Measurements from ENCODE around the gene GPR157.

The GPR157 gene

DNA sequence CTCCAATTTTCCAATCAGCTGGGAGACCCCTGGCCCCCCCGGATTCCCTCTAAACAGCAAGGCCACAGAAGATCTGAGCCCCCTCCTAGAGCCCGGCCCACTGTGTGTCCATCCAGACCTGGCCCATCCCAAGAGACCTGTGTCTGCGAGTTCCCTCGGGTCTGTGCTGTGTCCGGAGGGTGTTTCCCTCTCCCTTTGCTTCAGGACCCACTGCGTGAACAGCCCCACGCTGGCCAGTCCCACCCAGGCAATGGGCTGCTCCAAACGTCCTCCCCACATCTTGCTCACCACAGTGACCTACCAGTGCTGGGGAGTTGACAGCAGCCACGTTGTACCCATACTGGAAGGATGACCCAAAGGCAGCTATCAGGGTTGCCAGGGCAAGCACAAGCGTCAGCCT, 71.1 kb downstream of the GPR157 start:
- DNase-seq = no peak

- DNase-seq = no peak
Measured at GRCh38 chr1:9052272-9053049, 76.4 kb downstream of the GPR157 start.

DNA sequence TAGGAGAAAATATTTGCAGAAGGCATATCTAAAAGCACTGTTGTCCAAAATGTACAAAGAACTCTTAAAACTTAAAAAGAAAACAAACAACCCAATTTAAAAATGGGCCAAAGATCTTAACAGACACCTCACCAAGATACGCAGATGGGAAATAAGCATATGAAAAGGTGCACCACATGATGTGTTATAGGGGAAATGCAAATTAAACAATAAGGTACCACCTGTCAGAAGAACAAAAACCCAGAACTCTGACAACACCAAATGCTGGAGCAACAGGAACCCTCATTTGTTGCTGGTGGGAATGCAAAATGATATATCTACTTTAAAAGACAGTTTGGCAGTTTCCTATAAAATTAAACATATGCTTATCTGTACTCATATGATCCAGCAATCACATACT, 77.5 kb downstream of the GPR157 start:
- no peak for DNase-seq

DNA sequence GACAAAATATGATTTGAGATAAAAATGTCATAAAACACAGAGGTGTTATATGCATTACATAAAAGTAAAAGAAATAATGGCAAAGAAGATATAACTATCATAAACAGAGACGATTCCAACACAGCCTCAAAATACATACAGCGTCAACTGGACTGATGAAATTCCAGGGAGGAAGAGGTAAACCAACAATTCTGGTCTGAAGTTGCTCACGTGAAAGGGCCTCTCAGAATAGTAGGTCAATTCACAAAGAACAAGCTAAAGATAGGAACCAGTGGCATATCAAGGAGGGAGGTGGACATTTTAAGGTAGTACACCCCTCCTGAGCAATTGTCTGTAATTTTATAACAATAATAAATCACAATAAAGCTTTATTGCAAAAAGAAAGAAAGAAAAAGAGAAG, 78.1 kb downstream of the GPR157 start:
- DNase-seq = no peak
